HepG2 (cell line): ENCODE measurements around the gene TM6SF1. TPM values are rescaled to one million over a fixed set of nuclear protein-coding genes. Genes with fewer than 3 reads are reported as not detected.
"Not testable (repeated sequence)": the region's sequence is repeated elsewhere in the genome, so short reads cannot be mapped to it uniquely, and the experiment has no call there.

Experiments
- ATAC-seq: fragments of 200-7000 bp; cut with Tn5 transposase; 3 replicates; pipeline ENCODE4 v1.9.1; 2020; ENCODE audit warnings: mild to moderate bottlenecking, moderate library complexity
- BruUV-seq: library from RNA; stranded (reverse); fragments of 400-500 nt; replicated peaks from 2 replicates; lab custom pipeline; 2021; lab: Mats Ljungman, UMichigan
- CTCF ChIA-PET: fragments of 300-600 bp; formaldehyde crosslinking; extraction: SDS; loops from one replicate; lab custom pipeline; 2021; ENCODE audit warnings: low total read pairs, inconsistent platforms, low intra/inter-chr PET ratio; lab: Yijun Ruan, JAX
- POLR2A ChIA-PET: fragments of 350-600 bp; sonication (Branson Sonifier 250); formaldehyde crosslinking; loops from one replicate; lab custom pipeline; 2020; ENCODE audit warnings: antibody characterized with exemption, inconsistent platforms; lab: Yijun Ruan, JAX
- DNase-seq: peaks from one replicate; pipeline ENCODE4 v3.0.0-alpha.2; 2015; ENCODE audit warnings: low spot score
- FAIRE-seq: peaks from 3 replicates; lab custom pipeline; 2011; peaks lifted over from hg19 to GRCh38; lab: Jason Lieb, UNC
- H2AFZ ChIP-seq: one replicate; pipeline ENCODE4 v1.6.1; 2011; ENCODE audit warnings: low read length, inconsistent platforms
- H3K27ac ChIP-seq: fragments of 300-600 bp; 3 replicates; pipeline ENCODE4 v1.8.0; 2011; ENCODE audit warnings: mixed run types, mild to moderate bottlenecking, mixed read lengths, low read length, inconsistent platforms; ENCODE audit not compliant: insufficient read depth; ENCODE audit errors: extremely low read length
- H3K27me3 ChIP-seq, 2 experiments: fragments of 200-600 bp in 1 of 2; 2 replicates in 1 of 2; 3 replicates in 1 of 2; pipeline versions ENCODE4 v1.6.0 to v1.8.0; 2011; ENCODE audit warnings: low read length in 2 of 2, mild to moderate bottlenecking in 2 of 2, moderate library complexity in 2 of 2, inconsistent platforms in 1 of 2; ENCODE audit not compliant: insufficient read depth in 2 of 2, control insufficient read depth in 1 of 2
- H3K36me3 ChIP-seq, 2 experiments: fragments of 200-600 bp in 1 of 2; replicated peaks in 1 of 2; 2 replicates in 1 of 2; 3 replicates in 1 of 2; pipeline versions ENCODE4 v1.5.1 to v1.8.0; 2011; ENCODE audit warnings: low read length in 2 of 2, inconsistent platforms in 1 of 2; ENCODE audit not compliant: insufficient read depth in 2 of 2, control insufficient read depth in 1 of 2
- H3K4me1 ChIP-seq: 2 replicates; pipeline ENCODE4 v1.5.1; 2012; ENCODE audit warnings: low read length, inconsistent platforms; ENCODE audit not compliant: insufficient read depth
- H3K4me2 ChIP-seq: 2 replicates; pipeline ENCODE4 v1.6.0; 2011; ENCODE audit warnings: low read depth, low read length, inconsistent platforms
- H3K4me3 ChIP-seq, 3 experiments: fragments of 200-600 bp in 1 of 3; sonication (generic), shearing (Covaris generic) in 1 of 3; replicated peaks in 1 of 3; 2 replicates each; pipeline ENCODE4 v1.5.1; 2011 to 2016; ENCODE audit warnings: low read length in 3 of 3, inconsistent platforms in 2 of 3, low read depth in 2 of 3, mild to moderate bottlenecking in 2 of 3, control low read depth in 1 of 3, mixed read lengths in 1 of 3; ENCODE audit not compliant: insufficient read depth in 1 of 3
- H3K79me2 ChIP-seq: one replicate; pipeline ENCODE4 v1.6.1; 2011; ENCODE audit warnings: low read length, inconsistent platforms; ENCODE audit not compliant: insufficient read depth
- H3K9ac ChIP-seq: 2 replicates; pipeline ENCODE4 v1.6.0; 2011; ENCODE audit warnings: mild to moderate bottlenecking, low read depth, low read length, inconsistent platforms; ENCODE audit not compliant: insufficient read depth
- H3K9me3 ChIP-seq: 2 replicates; pipeline ENCODE4 v1.5.1; 2012; ENCODE audit warnings: mild to moderate bottlenecking, low read length
- H4K20me1 ChIP-seq: 2 replicates; pipeline ENCODE4 v1.6.0; 2011; ENCODE audit warnings: inconsistent platforms, mild to moderate bottlenecking, low read length, moderate library complexity; ENCODE audit not compliant: insufficient read depth
- ZNF672 ChIP-seq: sonication (generic); formaldehyde crosslinking; IDR thresholded peaks from 2 replicates; pipeline ENCODE4 v1.8.1; 2022; ENCODE audit warnings: missing genetic modification reagents
- WGBS: methylation state at CpG from one replicate; pipeline ENCODE4 v1.1.6; 2017; ENCODE audit warnings: low lambda C conversion rate; 5-methylcytosine and 5-hydroxymethylcytosine counted together
- in situ Hi-C: cut with HindIII; loops from 2 replicates; pipeline ENCODE4 v1.10.0; 2017; ENCODE audit warnings: low pct_unique_long_range_greater_than_20kb; ENCODE audit not compliant: extremely low pct_ligation_motif_present
- intact Hi-C: fragments of 100-400 bp; cut with micrococcal nuclease; formaldehyde crosslinking; loops from one replicate; pipeline ENCODE4 v1.10.0; 2022; ENCODE audit not compliant: unreplicated experiment
- polyA plus RNA-seq, 8 experiments: library from polyadenylated mRNA; depleted of rRNA in 3 of 8; stranded (reverse) in 7 of 8; unstranded in 1 of 8; fragments of >200 nt; fragmentation: Illumina TruSeq in 4 of 8; extraction: Trizol in 4 of 8; gene quantifications; 2 replicates each; pipeline versions ENCODE4 v1.2.1 to v1.2.3, GENCODE V29; 2011 to 2016; ENCODE audit warnings: low read depth in 4 of 8, missing spikeins in 1 of 8, mixed read lengths in 1 of 8; ENCODE audit not compliant: insufficient read depth in 1 of 8
- total RNA-seq, 5 experiments: library from RNA; depleted of rRNA; stranded (reverse); fragments of >200 nt; fragmentation: Illumina TruSeq; extraction: Trizol; gene quantifications; 2 replicates each; pipeline ENCODE4 v1.2.3, GENCODE V29; 2016; ENCODE audit warnings: low read depth in 1 of 5

Gene TM6SF1
- total and polyA plus RNA-seq, 2 of the 13 experiments (the other 11 are each of a cell fraction or from before 2014, with no cell fraction given) = not detected

- H3K79me2 ChIP-seq, H3K4me2 ChIP-seq, ATAC-seq, POLR2A ChIA-PET, H4K20me1 ChIP-seq, H2AFZ ChIP-seq, H3K4me3 ChIP-seq, in situ Hi-C loops, H3K9me3 ChIP-seq, H3K27me3 ChIP-seq, DNase-seq, FAIRE-seq, H3K9ac ChIP-seq, H3K27ac ChIP-seq, H3K36me3 ChIP-seq, CTCF ChIA-PET, H3K4me1 ChIP-seq, BruUV-seq, intact Hi-C loops: not testable (repeated sequence)
- 15% methylated on average over 3 of the region's 3 CpGs for WGBS
Observed at GRCh38 chr15:83091965-83092308, 15.5 kb upstream of the TM6SF1 start.

- 11% methylated on average over 4 of the region's 4 CpGs for WGBS
- ATAC-seq = no peak
- Histone ChIP-seq H4K20me1 (no peaks in the 10 kb centered on the region), H3K27me3 (peaks cover 0 to 9% of the 10 kb centered on the region in 2 experiments; a peak in 2 of 5 replicates), H3K4me1 (no peaks in the 10 kb centered on the region), H3K4me3 (no peak overlapping the region), H3K9ac (no peak overlapping the region), H3K4me2 (no peak overlapping the region), H2AFZ (no peak overlapping the region), H3K36me3 (no peaks in the 10 kb centered on the region), H3K79me2 (no peaks in the 10 kb centered on the region), H3K27ac (no peak overlapping the region), H3K9me3 (no peaks in the 10 kb centered on the region)
- in situ Hi-C loops = no loop called here
- FAIRE-seq = no peak
- BruUV-seq = no TSS peak
- no peak for DNase-seq
- POLR2A ChIA-PET = no interaction called here
- no peak for TF ChIP-seq ZNF672 (CRISPR knock-in tag)
- CTCF ChIA-PET = no interaction called here
- intact Hi-C loops = no loop called here
Observed at GRCh38 chr15:83092309-83092976, 15.0 kb upstream of the TM6SF1 start.
